Endothelial cell of umbilical vein (primary cell): ENCODE data around the gene CANT1. TPM values are rescaled to one million over a fixed set of nuclear protein-coding genes. Genes with fewer than 3 reads are reported as not detected.

Experiments
- BruUV-seq: library from RNA; stranded (reverse); fragments of 400-500 nt; replicated peaks from 2 replicates; lab custom pipeline; 2021; lab: Mats Ljungman, UMichigan
- CTCF ChIA-PET: fragments of 300-600, 350-600 bp; sonication (Branson Sonifier 250); formaldehyde crosslinking; loops from one replicate; lab custom pipeline; 2021; ENCODE audit warnings: antibody characterized with exemption, inconsistent platforms; lab: Charles Lee
- POLR2A ChIA-PET: fragments of 300-600, 350-600 bp; sonication (Branson Sonifier 250); formaldehyde crosslinking; loops from one replicate; lab custom pipeline; 2021; ENCODE audit warnings: antibody characterized with exemption, inconsistent platforms; lab: Charles Lee
- DNase-seq: peaks from one replicate; pipeline ENCODE4 v3.0.0-alpha.2; 2011; ENCODE audit warnings: low read depth, low spot score
- FAIRE-seq: peaks from 2 replicates; lab custom pipeline; 2011; peaks lifted over from hg19 to GRCh38; lab: Jason Lieb, UNC
- H2AFZ ChIP-seq: 2 replicates; pipeline ENCODE4 v1.6.0; 2012; ENCODE audit warnings: low read depth, low read length, control low read depth, inconsistent platforms
- H3K27ac ChIP-seq: 2 replicates; pipeline ENCODE4 v1.5.1; 2011; ENCODE audit warnings: low read depth, mild to moderate bottlenecking, control low read depth, low read length, moderate library complexity; ENCODE audit not compliant: insufficient read depth
- H3K27me3 ChIP-seq, 2 experiments: 2 replicates each; pipeline versions ENCODE4 v1.6.0 to v1.6.1; 2011; ENCODE audit warnings: low read length in 2 of 2, mixed read lengths in 1 of 2; ENCODE audit not compliant: control insufficient read depth in 2 of 2, insufficient read depth in 2 of 2
- H3K36me3 ChIP-seq, 2 experiments: 2 replicates in 1 of 2; 3 replicates in 1 of 2; pipeline ENCODE4 v1.5.1; 2011; ENCODE audit warnings: low read length in 2 of 2, mild to moderate bottlenecking in 1 of 2, moderate library complexity in 1 of 2; ENCODE audit not compliant: control insufficient read depth in 2 of 2, insufficient read depth in 2 of 2; ENCODE audit errors: extremely low read depth in 1 of 2
- H3K4me1 ChIP-seq: 3 replicates; pipeline ENCODE4 v1.5.1; 2011; ENCODE audit warnings: mild to moderate bottlenecking, low read length; ENCODE audit not compliant: control insufficient read depth, insufficient read depth; ENCODE audit errors: extremely low read depth
- H3K4me2 ChIP-seq: 2 replicates; pipeline ENCODE4 v1.6.1; 2011; ENCODE audit warnings: low read length, control low read depth, mixed read lengths; ENCODE audit not compliant: insufficient read depth
- H3K4me3 ChIP-seq, 3 experiments: fragments of 200-600 bp in 1 of 3; sonication (generic), shearing (Covaris generic) in 1 of 3; replicated peaks in 1 of 3; 2 replicates each; pipeline ENCODE4 v1.5.1; 2011 to 2016; ENCODE audit warnings: control low read depth in 3 of 3, low read length in 3 of 3, mild to moderate bottlenecking in 2 of 3, inconsistent platforms in 1 of 3, low read depth in 1 of 3, moderate library complexity in 1 of 3; ENCODE audit not compliant: insufficient read depth in 1 of 3
- H3K79me2 ChIP-seq: 2 replicates; pipeline ENCODE4 v1.6.0; 2012; ENCODE audit warnings: low read length, inconsistent platforms; ENCODE audit not compliant: control insufficient read depth, insufficient read depth
- H3K9ac ChIP-seq: replicated peaks from 2 replicates; pipeline ENCODE3; 2011; ENCODE audit warnings: low read length, control low read depth; ENCODE audit not compliant: insufficient read depth; ENCODE audit errors: extremely low read depth
- H3K9me1 ChIP-seq: replicated peaks from 3 replicates; pipeline ENCODE4 v1.6.0; 2011; ENCODE audit warnings: mild to moderate bottlenecking, low read length; ENCODE audit not compliant: control insufficient read depth, insufficient read depth; ENCODE audit errors: extremely low read depth
- H3K9me3 ChIP-seq: replicated peaks from 2 replicates; pipeline ENCODE4 v1.5.1; 2012; ENCODE audit warnings: low read length, inconsistent platforms; ENCODE audit not compliant: control insufficient read depth, insufficient read depth
- H4K20me1 ChIP-seq: replicated peaks from 2 replicates; pipeline ENCODE3; 2011; ENCODE audit warnings: mild to moderate bottlenecking, low read length; ENCODE audit not compliant: control insufficient read depth, insufficient read depth; ENCODE audit errors: extremely low read depth
- CTCF ChIP-seq, 2 donors: IDR thresholded peaks; 1 replicate in 1 of 2; 2 replicates in 1 of 2; pipeline ENCODE4 v1.5.1; 2011; ENCODE audit warnings: low read length in 2 of 2, mild to moderate bottlenecking in 2 of 2, moderate library complexity in 2 of 2, control low read depth in 1 of 2, inconsistent platforms in 1 of 2, low read depth in 1 of 2; ENCODE audit not compliant: insufficient read depth in 1 of 2; ENCODE audit errors: extremely low read depth in 1 of 2
- EZH2 ChIP-seq: IDR thresholded peaks from 2 replicates; pipeline ENCODE4 v1.6.1; 2012; ENCODE audit warnings: borderline replicate concordance, low read depth, mild to moderate bottlenecking, moderate library complexity, low read length, inconsistent platforms; ENCODE audit not compliant: severe bottlenecking
- FOS ChIP-seq: IDR thresholded peaks from 2 replicates; pipeline ENCODE4 v1.6.1; 2011; ENCODE audit warnings: mild to moderate bottlenecking, low read length, moderate library complexity, borderline replicate concordance; ENCODE audit not compliant: insufficient read depth
- GATA2 ChIP-seq: IDR thresholded peaks from 2 replicates; pipeline ENCODE4 v1.7.0; 2011; ENCODE audit warnings: low read depth, mild to moderate bottlenecking, moderate library complexity, mixed read lengths, low read length; ENCODE audit not compliant: insufficient read length, insufficient read depth
- JUN ChIP-seq: IDR thresholded peaks from 2 replicates; pipeline ENCODE4 v1.6.1; 2011; ENCODE audit warnings: borderline replicate concordance, low read depth; ENCODE audit not compliant: insufficient read length, insufficient read depth
- MYC ChIP-seq: IDR thresholded peaks from one replicate; pipeline ENCODE4 v1.6.1; 2011; ENCODE audit warnings: mild to moderate bottlenecking, low read depth, low read length
- POLR2A ChIP-seq: IDR thresholded peaks from 2 replicates; pipeline ENCODE4 v1.6.1; 2012; ENCODE audit warnings: low read depth, mild to moderate bottlenecking, control low read depth, low read length
- POLR2AphosphoS5 ChIP-seq: IDR thresholded peaks from 2 replicates; pipeline ENCODE4 v1.6.1; 2012; ENCODE audit warnings: low read depth, mild to moderate bottlenecking, control low read depth, low read length, moderate library complexity; ENCODE audit not compliant: insufficient read depth
- dilution Hi-C: fragments of 300-500 bp; cut with MboI; formaldehyde crosslinking; loops from one replicate; pipeline ENCODE4 v1.15.0; 2019; ENCODE audit warnings: low sequenced_read_pairs; ENCODE audit not compliant: extremely low pct_ligation_motif_present
- intact Hi-C: fragments of 100-400 bp; cut with micrococcal nuclease; formaldehyde crosslinking; loops from one replicate; pipeline ENCODE4 v1.10.0; 2022
- polyA plus RNA-seq, 4 experiments: library from polyadenylated mRNA; depleted of rRNA in 3 of 4; stranded (reverse) in 3 of 4; unstranded in 1 of 4; fragments of >200 nt; gene quantifications; 2 replicates each; pipeline versions ENCODE4 v1.2.1 to v1.2.3, GENCODE V29; 2011 to 2012; ENCODE audit warnings: missing spikeins in 1 of 4
- total RNA-seq: library from RNA; stranded (reverse); gene quantifications from 2 replicates; pipeline ENCODE4 v1.2.3, GENCODE V29; 2021
- TF ChIP-seq, protein P1 (sequence below): IDR thresholded peaks from 2 replicates; pipeline ENCODE4 v1.6.1; 2011; ENCODE audit not compliant: insufficient read depth, insufficient read length

The CANT1 gene
- total and polyA plus RNA-seq, 2 donors (not counting 3 experiments of a cell fraction or from before 2014, with no cell fraction given) = 85.0 to 93.6 TPM

- H4K20me1 ChIP-seq = no peaks in the 10 kb centered on the region
- H2AFZ ChIP-seq = no peak overlapping the region
- H3K27ac ChIP-seq = no peak overlapping the region
- TF ChIP-seq, protein P1, sequence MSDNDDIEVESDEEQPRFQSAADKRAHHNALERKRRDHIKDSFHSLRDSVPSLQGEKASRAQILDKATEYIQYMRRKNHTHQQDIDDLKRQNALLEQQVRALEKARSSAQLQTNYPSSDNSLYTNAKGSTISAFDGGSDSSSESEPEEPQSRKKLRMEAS = no peak
- TF ChIP-seq POLR2A = no peak
- no peak for TF ChIP-seq CTCF (IDR thresholded peaks at IDR 0.05; ENCODE audit: extremely low read depth in 1 of 2, insufficient read depth in 1 of 2, low read depth in 1 of 2, low read length in 2 of 2)
- TF ChIP-seq GATA2 = no peak
- TF ChIP-seq POLR2AphosphoS5 = no peak
- no peak for TF ChIP-seq EZH2
- TF ChIP-seq FOS = no peak
- no peak for TF ChIP-seq MYC
- TF ChIP-seq JUN = no peak
- H3K27me3 ChIP-seq = no peaks in the 10 kb centered on the region
- no peak overlapping the region for H3K4me2 ChIP-seq
- FAIRE-seq = no peak
- H3K79me2 ChIP-seq = peaks cover 70% of the 10 kb centered on the region
- ChIA-PET POLR2A (no interaction called here), CTCF (no interaction called here)
- H3K4me1 ChIP-seq = peaks cover 5% of the 10 kb centered on the region
- H3K36me3 ChIP-seq = peaks cover 6 to 29% of the 10 kb centered on the region in 2 experiments
- H3K9me1 ChIP-seq = no peaks in the 10 kb centered on the region
- H3K9ac ChIP-seq = no peak overlapping the region
- no peaks in the 10 kb centered on the region for H3K9me3 ChIP-seq
- BruUV-seq = no TSS peak
- intact Hi-C loops (no loop called here), dilution Hi-C loops (no loop called here)
- H3K4me3 ChIP-seq = no peak overlapping the region
- no peak for DNase-seq
These were observed 9.0 kb downstream of the CANT1 start for GRCh38 chr17:79000396-79001189.
